ENCODE results near the gene CBFA2T3. TPM values are rescaled to one million over a fixed set of nuclear protein-coding genes. Genes with fewer than 3 reads are reported as not detected.
A peak's percentile ranks its signal among the peaks of the same experiment; 100 is the strongest.
"Not testable (repeated sequence)": the region's sequence is repeated elsewhere in the genome, so short reads cannot be mapped to it uniquely, and the experiment has no call there.

Gene CBFA2T3
- total RNA-seq, 6 experiments from 2014 or later: 2.5 to 9.8 (median 4.2) TPM

DNA sequence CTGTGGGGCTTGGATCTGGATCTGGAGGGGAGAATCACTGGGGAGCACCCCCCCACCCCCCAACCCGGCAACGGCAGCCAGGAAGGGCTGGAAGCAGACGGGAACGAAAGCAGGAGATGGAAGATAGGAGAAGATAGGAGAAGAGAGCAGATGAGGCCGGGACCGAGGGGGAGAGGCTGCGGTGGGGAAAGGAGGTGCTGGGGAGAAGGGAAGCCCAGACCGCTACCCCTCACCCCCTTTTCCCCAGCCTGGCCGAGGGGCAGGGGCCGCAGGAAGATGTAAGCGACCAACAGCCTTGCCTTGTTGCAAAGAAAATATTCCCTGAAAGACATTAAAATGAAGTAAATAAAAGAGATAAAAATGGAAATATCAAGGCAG is 26.8 kb upstream of the CBFA2T3 start:
- no peak overlapping the region for H3K27ac ChIP-seq
- H3K9me3 ChIP-seq: no peaks in the 10 kb centered on the region
- TF ChIP-seq POLR2A (IDR thresholded peaks at IDR 0.05): no peak
- TF ChIP-seq, protein P1, sequence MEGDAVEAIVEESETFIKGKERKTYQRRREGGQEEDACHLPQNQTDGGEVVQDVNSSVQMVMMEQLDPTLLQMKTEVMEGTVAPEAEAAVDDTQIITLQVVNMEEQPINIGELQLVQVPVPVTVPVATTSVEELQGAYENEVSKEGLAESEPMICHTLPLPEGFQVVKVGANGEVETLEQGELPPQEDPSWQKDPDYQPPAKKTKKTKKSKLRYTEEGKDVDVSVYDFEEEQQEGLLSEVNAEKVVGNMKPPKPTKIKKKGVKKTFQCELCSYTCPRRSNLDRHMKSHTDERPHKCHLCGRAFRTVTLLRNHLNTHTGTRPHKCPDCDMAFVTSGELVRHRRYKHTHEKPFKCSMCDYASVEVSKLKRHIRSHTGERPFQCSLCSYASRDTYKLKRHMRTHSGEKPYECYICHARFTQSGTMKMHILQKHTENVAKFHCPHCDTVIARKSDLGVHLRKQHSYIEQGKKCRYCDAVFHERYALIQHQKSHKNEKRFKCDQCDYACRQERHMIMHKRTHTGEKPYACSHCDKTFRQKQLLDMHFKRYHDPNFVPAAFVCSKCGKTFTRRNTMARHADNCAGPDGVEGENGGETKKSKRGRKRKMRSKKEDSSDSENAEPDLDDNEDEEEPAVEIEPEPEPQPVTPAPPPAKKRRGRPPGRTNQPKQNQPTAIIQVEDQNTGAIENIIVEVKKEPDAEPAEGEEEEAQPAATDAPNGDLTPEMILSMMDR (IDR thresholded peaks at IDR 0.05): no peak
- H3K4me3 ChIP-seq: no peak overlapping the region
- 20% methylated on average over 11 of the region's 11 CpGs for WGBS (ENCODE audit: insufficient coverage, low coverage, low lambda C conversion rate, missing lambda C conversion rate)
- H3K36me3 ChIP-seq: no peaks in the 10 kb centered on the region
- no peaks in the 10 kb centered on the region for H3K4me1 ChIP-seq
- intact Hi-C loops (cut with DNase I): no loop called here
- ATAC-seq (peak in 2 of 4 donors; percentile 9 to 30), DNase-seq (no peak)
- H3K27me3 ChIP-seq: peaks cover 0 to 5% of the 10 kb centered on the region in 2 donors

DNA sequence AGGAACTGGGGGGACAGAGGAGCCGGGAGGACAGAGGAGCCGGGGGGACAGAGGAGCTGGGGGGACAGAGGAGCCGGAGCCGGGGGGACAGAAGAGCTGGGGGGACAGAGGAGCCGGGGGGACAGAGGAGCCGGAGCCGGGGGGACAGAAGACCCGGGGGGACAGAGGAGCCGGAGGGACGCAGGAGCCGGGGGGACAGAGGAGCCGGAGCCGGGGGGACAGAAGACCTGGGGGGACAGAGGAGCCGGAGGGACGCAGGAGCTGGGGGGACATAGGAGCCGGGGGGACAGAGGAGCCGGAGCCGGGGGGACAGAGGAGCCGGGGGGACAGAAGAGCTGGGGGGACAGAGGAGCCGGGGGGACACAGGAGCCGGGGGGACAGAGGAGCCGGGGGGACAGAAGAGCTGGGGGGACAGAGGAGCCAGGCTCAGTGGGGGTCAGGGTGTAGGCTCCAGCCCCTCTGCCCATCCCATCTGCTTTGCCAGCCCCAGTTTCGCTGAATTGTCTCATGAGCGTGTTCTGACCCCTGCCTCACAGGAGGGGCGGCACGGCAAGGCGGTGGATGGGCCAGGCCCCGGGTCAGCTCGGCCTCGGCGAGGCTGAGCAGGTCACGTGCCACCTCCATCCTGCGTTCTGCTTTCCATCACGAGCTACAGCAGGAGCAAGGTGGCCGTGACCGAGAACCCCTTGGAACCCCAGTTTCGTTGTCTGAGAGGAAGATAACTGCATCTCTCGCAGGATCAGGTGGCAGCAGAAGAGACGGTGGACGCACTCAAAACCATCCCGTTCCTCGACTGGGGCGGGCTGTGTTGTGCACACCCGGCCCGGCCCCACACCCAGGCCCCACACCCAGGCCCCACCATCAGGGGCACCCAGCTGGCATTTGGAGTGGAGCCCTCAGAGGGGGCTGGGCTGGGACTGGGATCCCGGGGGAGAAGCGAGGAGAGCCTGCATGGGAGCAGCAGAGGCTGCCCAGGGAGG is 26.1 kb upstream of the CBFA2T3 start:
- Histone ChIP-seq H3K4me1 (no peaks in the 10 kb centered on the region), H3K27me3 (peaks cover 0 to 5% of the 10 kb centered on the region in 2 donors), H3K4me3 (no peak overlapping the region), H3K36me3 (no peaks in the 10 kb centered on the region), H3K9me3 (no peaks in the 10 kb centered on the region), H3K27ac (no peak overlapping the region)
- ATAC-seq (peak in 2 of 4 donors; percentile 9 to 24), DNase-seq (peak in 1 of 3 donors; percentile 35)
- 54% methylated on average over 30 of the region's 47 CpGs for WGBS (ENCODE audit: insufficient coverage, low coverage, low lambda C conversion rate, missing lambda C conversion rate)
- no peak for TF ChIP-seq POLR2A (IDR thresholded peaks at IDR 0.05)
- TF ChIP-seq, protein P1 (IDR thresholded peaks at IDR 0.05): no peak
- intact Hi-C loops (cut with DNase I): no loop called here

DNA sequence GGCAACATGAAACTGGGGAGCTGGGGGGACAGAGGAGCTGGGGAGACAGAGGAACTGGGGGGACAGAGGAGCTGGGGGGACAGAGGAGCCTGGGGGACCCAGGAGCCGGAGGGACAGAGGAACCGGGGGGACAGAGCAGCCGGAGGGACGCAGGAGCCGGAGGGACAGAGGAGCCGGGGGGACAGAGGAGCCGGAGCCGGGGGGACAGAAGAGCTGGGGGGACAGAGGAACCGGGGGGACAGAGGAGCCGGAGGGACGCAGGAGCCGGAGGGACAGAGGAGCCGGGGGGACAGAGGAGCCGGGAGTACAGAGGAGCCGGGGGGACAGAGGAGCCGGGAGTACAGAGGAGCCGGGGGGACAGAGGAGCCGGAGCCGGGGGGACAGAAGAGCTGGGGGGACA is 25.1 kb upstream of the CBFA2T3 start:
- intact Hi-C loops (cut with DNase I); H3K4me3 ChIP-seq; H3K36me3 ChIP-seq; H3K4me1 ChIP-seq; ATAC-seq; H3K27ac ChIP-seq; H3K9me3 ChIP-seq; H3K27me3 ChIP-seq: not testable (repeated sequence)
- 79% methylated on average over 19 of the region's 19 CpGs for WGBS (ENCODE audit: insufficient coverage, low coverage, low lambda C conversion rate, missing lambda C conversion rate)
- DNase-seq: peak in 1 of 3 donors; percentile 42

DNA sequence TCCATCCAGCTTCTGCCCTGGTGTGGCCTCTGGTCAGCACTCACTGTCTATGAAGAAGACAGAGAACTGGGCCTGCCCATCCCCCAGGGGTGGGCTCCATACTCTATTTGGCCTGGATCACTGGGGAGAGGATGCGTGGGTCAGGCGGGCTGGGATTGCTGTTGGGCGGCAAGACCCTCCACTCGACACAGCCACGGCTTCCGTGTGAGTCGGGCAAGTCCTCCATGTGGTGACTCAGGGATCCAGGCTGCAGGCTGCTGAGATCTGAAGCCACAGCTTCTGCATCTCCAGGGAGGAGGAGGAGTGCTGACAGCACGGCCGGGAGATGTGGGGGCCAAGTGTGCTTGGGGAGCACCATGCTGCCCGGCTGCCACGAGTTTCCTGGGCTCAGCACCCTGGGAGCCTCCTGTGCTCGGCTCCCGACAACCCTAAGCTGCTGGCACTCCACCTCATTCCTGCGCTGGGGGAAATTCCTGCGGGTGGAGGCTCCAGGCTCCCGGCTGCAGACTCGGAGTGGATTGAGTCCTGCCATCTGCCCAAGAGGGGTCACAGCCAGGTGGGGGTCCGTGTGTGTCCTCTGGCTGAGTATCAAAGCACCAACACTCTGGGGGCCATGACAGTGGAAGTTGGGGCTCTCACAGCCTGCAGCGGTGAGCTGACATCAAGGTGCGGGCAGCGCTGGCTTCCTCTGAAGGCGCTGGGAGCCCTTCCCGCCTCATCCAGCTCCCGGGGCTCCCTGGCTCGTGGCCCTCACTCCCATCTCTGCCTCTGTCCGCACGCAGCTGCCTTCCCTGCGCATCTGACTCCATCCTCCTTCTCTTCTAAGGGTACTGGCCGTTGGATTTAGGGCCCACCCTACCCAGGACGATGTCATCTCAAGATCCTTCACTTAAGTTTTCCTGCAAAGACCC is 24.4 kb upstream of the CBFA2T3 start:
- H3K9me3 ChIP-seq: no peaks in the 10 kb centered on the region
- no peak overlapping the region for H3K27ac ChIP-seq
- H3K27me3 ChIP-seq: peaks cover 0 to 5% of the 10 kb centered on the region in 2 donors
- no peaks in the 10 kb centered on the region for H3K36me3 ChIP-seq
- H3K4me3 ChIP-seq: no peak overlapping the region
- intact Hi-C loops (cut with DNase I): no loop called here
- DNase-seq (peak in 1 of 3 donors; percentile 29), ATAC-seq (no peak)
- no peaks in the 10 kb centered on the region for H3K4me1 ChIP-seq
- 64% methylated on average over 10 of the region's 30 CpGs for WGBS (ENCODE audit: insufficient coverage, low coverage, low lambda C conversion rate, missing lambda C conversion rate)
- TF ChIP-seq, protein P1 (IDR thresholded peaks at IDR 0.05): no peak
- no peak for TF ChIP-seq POLR2A (IDR thresholded peaks at IDR 0.05)
